GM18861 (cell line): ENCODE results near the gene PDGFB.

Experiments used
- ATAC-seq: cut with Tn5 transposase; IDR thresholded peaks from one replicate; pipeline ENCODE4 v1.9.1; 2021; ENCODE audit not compliant: unreplicated experiment

PDGFB gene

DNA sequence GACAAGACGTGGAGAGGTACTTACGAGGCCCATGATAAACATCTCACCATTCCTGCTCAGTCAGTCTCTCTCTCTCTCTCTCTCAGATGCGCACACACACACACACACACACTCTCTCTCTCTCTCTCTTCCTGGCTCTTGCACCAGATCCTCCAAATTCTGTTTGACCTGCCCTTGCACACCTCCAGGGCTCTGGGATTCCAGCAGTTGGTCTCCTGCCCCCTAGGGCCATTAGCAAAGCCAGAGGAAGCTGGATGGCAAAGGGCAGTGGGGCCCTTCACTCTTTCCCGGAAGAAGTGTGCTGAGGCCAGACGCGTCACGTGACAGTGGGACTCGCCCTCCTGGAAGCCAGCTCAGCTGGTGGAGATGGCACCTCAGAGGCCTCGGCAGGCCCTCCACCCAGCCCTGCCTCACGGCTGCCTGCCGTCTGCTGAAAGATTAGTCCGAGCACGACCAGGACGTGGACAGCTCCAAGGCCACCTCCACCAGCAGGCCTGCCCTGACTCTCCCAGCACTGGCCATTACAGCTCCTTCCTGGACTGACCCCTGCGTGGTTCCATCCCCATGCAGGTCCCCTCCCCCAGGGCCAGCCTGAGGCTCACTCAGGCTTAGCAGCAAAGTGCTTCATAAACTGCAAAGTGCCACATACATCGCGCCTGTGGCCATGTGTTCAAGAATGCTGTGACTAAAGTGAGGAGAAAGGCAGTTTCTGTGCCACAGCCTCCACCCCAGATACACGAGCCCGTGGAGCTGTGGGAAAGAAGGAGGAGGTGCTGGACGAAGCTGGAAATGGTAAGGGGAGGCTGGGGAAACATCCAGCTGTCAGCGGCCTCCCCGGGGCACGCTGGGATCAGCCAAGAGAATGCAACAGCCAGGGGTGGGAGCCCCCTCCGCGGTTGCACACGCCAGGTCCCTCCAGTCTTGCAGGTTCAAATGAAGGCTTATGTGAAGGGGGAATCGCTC lies 3.7 kb downstream of the PDGFB start:
- ATAC-seq, result no peak

DNA sequence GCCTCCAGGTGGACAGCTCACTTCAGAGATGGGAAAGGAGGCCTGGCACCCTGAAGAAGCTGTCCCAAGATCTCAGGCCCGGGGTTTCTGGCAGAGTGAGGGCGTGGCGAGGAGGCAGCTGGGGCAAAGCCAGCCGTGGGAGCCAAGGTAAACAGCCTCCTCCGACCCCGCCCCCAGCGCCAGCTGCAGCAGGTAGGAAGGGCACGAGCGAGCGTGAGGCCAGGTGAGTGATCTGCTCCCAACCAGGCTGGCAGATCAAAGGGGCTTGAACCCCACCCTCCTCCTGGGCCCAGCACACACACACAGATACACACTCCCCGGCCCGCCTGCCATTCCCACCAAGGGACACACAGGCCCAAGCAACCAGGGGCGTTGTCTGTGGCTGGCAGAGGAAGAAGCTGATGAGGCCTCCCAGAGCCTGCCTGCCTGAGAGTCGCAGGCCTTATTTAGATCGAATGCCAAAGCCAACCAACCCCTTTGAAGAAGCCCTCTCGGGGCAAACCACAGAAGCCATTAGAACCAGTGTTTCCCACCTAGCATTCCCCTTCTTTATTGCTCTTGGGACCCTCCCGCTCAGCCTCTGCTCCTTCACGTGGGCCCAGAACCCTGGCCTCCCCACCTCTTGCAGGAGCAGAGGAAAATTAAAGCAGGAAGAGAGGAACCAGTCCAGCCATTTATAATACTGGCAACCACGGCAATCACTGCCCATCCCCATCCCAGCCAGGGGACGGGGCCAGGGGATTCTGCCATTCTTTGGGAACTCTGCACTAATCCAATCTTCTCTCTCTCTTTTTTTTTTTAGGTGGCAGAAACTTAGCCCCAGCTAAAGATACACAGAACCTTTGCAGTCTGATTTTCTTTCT lies 5.0 kb downstream of the PDGFB start:
- no peak for ATAC-seq

DNA sequence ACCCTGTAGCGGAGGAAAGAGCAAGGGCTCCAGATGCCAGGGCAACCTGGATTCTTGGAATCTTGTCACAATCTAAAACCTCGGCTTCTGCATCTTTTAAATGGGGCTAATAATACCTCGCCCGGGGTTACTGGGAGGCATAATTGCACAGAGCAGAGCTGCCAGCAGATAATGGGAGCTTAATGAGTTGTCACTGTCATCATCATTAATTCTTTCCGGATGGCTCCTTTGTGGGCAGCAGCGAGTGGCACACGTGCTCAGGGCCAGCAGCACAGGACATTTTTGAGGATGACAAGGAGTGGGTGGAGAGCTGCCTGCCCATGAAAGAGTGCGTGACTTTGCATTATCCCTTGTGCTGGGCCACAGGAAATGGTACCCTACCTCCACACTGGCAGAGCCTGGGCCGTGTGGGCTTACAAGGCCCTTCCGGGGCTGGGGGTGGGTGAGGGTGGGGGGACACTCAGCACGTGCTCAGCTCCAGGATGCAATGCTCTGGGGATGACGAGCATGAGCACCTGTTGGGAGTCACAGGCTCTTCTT lies 5.7 kb downstream of the PDGFB start:
- ATAC-seq, result no peak

DNA sequence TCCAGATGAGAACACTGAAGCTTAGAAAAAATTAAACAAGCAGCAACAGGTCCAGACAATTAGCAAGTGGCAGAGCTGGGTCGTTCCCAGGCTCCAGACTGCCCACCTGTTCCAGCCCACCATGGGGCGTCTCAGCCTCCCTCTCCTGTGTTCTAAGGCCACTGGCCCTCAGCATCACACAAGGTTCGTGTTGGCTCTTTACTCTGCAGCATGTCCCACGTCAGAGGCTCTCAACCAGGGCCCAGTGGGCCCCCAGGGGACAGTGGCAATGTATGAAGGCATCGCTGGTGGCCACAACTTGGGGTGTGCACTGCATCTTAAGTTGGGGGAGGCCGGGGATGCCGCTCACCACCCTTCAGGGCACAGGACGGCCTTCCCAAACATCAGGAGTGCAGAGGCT lies 6.2 kb downstream of the PDGFB start:
- no peak for ATAC-seq

DNA sequence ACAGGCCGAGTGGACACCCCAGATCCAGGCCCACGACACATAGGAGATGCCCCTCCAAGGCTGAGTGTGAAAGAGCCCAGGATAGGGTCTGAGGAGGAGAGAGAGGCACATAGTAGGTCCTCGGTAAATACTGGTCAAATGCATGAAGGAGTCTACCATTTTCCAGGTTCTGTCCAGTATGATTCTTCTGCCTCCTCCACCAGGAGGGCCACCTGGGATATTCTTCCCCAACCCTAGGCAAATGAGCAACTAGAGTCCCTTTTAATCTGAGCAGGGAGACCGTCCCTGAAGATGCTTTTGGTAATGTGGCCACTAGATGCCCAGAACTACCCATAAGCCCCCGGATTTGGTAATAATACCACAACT lies 6.7 kb downstream of the PDGFB start:
- ATAC-seq, result no peak

DNA sequence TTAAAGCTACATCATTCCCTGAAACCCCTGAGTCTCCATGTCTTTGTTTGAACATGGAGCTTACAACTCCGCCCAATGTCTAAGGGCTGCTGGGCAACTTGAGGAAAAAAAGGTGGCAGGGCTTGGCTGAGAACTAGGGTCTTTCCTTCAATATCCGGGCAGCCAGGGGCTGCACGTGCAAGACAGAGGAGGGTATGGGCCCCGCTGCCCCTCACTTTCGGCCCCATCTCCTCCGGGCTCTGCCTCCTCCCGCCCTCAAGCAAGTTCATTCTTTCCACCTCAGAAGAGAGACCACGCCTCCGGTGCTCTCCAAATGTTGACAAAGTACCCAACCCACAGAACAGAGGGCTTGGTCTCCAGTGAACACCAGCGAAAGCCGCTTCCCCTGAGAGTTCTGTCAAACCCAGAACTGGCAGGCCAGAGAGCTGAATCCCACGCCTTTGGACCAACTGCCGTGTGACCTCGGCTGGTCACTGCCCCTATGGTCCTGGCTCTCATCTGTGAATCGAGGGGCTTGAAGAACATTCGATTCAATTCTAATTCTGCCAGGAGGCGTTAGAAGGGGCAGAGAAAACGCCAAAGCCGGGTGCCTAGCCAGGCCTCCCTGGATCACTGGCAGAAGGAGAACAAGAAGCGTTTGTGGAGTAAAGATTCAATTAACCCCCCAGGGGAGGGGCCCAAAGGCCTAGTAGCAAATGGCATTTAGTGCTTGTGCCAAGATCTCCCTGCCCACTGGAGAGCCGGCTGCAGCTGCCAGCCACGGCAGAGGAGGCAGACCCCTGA lies 7.3 kb downstream of the PDGFB start:
- no peak for ATAC-seq

DNA sequence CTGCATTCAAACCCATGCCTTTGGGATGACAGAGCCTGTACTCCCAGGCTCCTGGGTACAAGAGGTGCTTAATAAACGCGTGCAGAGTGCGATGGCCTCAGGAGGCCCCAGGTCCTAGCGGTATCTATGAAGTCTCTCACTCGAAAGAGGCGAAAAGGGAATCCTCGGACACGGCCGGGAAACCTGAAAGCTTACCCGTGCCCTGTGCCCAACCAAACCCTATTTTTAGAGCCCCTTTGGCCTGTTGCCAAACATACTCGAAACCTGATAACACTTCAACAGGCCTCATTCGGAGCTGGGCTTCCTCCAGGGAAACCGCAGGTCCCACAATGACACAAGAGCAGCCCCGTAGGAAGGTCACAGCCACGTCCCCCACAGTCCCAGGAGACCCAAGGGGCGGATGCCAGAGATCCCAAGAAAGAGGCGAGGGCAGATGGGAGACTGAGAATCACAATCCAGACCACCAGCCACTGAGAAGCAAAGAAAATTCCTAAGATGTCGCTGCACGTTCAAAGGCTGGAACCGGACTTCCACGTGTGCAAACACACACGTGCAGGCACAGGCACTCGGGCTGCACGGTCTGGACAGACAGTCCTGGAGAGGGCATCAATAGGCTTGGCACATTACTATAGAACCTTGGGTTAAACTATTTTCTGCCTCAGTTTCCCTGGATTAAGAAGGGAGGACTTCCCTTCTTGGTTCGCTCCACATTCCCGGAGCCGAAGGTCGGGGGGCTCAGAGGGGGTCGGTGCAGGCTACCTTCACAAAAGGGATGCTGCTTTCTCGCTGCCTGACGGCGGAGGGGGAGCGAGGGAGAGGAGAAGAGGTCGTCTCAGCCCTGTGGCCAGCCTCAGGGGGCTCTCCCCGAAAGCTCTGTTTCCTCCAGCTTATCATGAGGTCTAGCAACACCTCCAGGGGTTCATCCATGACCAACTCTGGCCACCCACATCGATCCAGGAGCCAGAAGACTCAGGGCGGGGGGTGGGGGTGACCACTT lies 8.2 kb downstream of the PDGFB start:
- peak; percentile 45 for ATAC-seq

DNA sequence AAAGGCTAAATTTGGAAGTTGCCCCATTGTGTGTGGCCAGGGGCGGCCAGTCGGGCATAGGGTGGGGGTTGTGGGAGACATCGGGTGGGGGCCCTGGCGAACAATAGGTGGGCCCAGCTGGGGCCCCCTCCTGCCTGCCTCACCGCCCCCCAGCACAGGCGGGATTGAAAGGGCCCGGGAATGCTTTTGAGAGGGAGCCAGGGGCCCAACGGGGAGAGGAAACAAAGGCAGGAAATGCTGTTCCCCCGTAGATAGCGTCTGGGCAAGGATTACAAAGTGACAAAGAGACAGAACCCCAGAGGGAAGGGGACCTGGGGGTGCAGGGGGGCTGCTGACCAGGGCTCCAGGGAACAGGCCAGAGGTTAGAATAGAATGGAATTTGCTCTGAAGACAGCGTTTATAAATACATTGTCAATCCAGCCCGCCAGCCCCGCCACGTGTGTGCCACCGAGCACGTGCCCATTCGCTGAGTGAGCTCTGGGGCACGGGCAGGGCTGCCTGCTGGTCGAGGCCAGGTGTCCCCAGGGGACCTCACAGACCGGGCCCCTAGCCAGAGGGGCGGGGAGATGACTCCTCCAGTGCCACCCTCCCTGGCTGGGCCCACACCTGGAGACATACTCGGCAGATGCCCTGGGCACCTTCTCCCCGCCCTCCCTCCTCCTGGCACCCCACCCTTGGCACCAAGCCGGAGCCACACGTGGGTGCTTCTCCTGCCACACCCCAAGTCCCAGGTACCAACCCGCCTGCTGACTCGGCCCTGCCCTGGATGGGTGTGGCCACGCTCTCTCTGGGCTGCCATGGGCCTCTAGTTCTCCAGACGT lies 9.7 kb downstream of the PDGFB start:
- no peak for ATAC-seq

DNA sequence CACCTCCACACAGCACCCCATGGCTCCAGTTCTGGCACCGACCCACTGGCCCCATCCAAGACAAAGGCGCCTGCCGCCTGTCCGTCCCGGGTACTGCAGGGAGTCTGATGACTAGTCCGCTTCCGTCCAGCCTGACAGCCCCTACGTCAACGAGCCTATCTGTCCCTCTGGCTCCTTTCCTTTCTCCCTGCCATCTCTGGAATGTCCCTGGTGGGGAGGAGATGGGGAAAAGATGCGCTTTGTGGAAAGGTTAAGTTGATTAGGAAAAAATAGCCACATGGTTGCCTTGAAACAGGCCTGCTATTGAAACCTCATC lies 10.4 kb downstream of the PDGFB start:
- no peak for ATAC-seq

DNA sequence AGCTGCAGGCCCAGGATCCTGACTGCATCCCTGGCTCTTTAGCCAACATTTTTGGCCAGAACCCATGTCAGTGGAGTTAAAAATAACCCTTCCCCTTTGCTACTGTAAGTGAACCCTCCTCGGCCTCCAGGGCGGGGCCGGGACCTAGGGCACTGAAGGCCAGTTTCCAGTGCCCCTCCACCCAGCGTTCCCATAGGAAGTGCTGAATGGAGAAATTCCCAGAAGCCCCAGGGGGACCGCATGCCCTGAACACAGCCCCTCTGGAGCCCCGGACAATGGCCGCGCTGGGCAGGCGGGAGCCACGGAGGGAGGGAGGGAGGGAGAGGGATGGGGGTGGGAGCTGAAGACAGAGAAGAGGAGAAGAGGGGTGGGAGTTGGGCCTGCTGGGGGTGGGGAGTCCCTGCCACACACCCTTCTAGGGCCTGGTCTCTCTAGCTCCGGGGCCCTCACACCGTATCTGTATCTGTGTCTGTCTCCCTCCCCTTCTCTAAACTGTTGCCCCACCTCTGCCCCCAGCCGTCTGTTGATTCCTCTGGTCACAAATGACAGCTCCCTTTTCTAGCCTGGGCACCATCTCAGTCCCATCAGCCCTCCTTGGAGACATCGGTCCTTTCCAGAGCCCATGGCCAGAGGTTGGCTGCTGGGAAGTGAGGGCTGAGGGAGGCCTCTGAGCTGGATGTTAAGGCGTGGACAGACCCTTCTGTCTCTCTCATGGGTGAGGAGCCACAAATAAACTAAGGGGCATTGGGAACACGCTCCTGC lies 10.9 kb downstream of the PDGFB start:
- no peak for ATAC-seq

DNA sequence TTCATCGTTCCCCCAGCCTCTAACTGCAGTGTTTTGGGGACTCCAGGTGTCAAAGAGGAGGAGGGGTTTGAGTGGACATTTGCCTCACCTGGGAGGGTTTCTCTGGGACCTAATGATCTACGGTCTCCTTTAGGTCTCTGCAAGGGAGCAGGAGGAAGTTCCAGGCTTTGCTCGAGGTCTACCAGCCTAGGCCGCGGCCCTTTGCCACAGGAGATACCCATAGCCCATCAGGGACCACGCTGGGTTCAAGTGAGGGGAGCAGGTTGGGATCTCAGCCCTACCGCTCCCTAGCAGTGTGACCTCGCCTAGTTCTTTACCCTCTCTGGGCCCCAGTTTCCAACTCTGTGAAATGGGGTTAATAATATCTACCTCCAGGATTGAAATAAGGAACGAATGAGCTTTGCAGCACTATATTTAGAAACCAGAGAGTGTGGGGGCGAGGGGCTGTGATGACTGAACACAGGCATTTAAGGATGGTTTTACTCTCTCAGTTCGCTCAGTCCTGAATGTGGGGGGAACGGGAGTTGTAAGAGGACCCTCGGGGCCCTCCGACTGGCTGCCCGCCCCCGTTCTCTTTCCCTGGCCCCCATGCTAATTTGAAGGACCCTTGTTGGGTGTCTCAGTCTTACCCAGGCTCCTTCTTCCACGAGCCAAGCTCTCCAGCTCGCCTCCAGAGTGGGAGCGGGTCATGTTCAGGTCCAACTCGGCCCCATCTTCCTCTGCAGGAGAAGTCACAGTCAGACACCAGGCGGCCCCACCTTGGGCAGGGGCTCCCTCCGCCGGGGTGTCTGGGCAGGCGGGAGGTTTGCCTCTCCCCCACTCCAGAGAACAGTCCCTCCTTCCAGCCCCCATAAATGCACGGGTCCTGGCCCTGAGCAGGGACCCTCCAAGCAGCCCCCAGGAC lies 11.7 kb downstream of the PDGFB start:
- ATAC-seq, result no peak

DNA sequence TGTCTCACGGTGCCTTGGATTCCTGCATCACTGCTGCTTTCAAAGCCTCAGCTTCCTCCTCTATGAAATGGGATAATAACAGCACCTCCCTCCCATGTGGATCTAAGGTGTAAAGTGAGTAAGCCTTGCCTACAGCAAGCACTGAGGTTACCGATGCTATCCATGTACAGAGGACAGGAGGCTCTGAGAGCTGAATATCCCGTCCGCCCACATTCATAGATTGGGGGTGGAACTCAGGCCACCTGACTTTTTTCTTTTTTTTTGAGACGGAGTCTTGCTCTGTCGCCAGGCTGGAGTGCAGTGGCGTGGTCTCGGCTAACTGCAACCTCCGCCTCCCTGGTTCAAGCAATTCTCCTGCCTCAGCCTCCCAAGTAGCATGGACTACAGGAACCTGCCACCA lies 12.5 kb downstream of the PDGFB start:
- no peak for ATAC-seq

DNA sequence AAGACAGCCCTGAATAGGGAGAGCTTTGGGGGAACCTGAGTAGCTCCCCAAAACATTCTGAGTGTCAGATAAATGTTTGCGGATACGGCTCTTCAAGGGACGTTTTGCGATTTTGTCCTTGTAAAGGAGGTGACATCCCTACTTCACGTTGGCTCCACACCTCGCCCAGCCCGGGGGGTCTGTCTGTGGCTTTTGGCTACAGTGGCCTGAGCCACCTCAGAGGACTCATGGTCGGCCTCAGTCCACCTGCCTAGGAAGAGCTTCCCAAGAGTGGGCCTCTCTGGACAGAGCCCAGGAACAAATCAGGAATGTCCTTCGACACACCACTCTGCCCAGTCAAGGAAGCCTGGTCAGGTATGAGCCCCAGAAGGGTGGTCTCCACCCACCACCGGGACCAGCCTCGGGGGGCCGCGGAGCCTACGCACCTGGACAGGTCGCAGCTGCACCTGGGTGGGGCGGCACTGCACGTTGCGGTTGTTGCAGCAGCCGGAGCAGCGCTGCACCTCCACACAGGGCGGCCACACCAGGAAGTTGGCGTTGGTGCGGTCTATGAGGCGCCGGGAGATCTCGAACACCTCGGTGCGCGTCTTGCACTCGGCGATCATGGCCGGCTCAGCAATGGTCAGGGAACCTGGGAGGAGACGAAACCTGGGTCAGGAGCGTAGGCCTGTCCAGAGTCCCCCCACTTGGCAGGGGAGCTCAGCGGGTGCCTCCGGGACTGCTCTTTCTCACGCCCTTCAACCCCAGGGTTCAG lies 13.4 kb downstream of the PDGFB start:
- ATAC-seq, result no peak

DNA sequence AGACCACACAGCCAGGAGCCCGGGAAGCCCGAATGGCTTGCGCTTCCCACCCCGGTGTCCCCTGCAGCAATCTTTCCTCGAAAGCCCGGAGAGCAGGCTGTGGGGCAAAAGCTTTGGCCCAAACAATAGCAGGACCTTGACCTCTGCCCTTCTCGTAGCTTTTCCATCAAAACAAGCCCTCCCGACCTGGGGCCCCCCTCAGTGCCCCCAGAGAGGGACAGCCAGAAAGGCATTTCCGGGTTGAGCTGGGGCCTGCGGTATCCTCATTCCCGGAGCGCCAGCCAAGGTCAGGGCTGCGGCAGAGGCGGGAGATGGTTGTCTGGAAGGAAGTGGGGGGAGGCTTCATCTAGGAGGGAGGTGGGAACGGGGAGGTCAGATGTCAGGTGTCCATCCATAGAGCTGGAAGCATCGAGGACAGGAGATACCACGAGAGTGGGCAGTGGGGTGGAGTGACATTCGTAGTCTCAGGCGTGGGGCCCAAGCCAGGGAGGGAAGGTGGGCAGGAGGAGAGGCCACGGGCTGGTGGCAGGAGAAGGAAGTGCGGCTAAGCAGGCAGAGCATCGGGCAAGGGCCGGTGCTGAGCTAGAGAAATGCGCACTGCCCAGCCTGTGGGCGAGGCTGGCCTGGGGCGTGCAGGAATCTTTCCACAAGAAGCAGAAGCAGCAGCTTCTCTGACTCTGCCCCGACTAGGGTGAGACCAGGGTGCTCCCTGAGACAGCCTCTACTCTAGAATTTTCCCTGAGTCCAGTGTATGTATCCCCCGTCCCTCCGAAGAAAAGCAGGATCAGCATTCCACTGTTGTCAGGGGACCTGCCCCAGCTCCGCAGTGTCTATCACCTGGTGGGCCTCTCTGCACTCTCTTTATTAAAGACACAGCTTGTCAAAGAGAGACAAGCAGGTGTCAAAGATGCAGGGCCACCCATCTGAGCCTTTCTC lies 14.3 kb downstream of the PDGFB start:
- ATAC-seq, result no peak

DNA sequence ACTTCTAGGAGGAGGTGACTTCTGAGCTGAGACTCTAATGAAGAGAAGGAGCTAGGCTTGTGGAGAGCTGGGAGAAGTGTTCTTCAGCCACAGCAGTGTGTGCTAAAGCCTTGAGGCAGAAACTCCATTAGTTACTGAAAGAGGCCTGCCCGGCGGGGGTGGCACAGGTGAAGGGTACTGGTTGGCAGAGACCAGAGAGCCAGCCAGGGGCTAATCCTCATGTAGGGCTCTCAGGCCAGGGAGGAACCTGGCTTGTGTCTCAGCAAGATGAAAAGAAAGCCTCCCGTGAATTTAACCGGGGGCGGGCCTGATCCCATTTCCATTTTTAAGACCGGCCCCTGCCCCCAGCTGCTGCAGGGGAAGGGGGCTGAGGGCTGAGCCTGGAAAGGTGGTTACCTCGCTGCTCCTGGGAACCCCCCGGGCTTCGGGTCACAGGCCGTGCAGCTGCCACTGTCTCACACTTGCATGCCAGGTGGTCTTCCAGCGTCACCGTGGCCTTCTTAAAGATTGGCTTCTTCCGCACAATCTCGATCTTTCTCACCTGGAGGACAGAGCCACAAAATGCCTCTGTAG lies 15.0 kb downstream of the PDGFB start:
- no peak for ATAC-seq
